HG03342 (cell line): ENCODE results near the gene IQCC.
"Not testable (repeated sequence)": the region's sequence is repeated elsewhere in the genome, so short reads cannot be mapped to it uniquely, and the experiment has no call there.

Experiments used
- ATAC-seq: cut with Tn5 transposase; IDR thresholded peaks from one replicate; pipeline ENCODE4 v1.9.1; 2021; ENCODE audit warnings: mild to moderate bottlenecking, moderate library complexity; ENCODE audit not compliant: unreplicated experiment

Gene IQCC

DNA sequence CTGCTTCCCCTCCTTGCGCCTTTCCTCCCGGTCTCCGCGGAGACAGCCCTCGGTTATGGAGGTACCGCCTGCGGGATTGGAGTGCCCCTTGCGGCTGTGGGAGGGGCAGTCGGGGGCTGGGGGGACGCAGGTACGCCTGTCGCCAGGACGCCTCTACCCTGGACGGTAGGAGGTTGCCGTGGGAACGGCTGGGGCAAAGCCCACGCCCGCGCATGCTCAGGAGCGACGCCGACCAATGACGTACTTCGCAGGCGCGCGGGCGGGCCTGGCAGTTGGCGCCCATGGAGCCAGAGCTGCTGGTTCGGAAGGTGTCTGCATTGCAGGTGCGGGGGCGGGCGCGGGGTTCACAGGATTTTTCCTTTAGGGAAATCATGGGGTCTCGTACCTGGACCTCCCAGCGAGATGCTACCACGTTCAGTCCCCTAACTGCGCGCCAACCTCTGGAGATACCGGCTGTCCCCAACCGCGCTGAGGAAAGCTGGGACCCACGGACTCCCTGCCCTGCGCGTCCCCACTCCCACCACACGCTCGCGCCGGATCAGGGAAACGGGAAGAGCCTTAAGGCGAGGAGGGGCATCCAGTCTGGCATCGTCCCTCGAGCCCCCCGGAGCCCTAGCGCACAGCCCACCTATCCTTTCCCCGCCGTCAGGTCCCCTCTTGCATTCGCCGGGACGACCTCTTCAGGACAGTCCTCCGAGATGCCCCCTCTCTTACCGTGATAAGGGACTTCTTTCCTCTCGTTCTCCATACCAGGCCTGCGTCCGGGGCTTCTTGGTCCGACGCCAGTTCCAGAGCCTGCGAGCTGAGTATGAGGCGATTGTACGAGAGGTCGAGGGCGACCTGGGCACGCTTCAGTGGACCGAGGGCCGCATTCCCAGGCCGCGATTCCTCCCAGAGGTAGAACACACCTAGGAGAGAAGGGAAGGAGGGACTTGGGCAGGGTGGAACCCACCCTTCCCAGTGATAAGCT, at the start of gene IQCC:
IQCC (plus strand) TSS at position 271 of the 970 bp plus-strand sequence; CDS start at position 282, 11 bp downstream.
- peak; percentile 59 for ATAC-seq

DNA sequence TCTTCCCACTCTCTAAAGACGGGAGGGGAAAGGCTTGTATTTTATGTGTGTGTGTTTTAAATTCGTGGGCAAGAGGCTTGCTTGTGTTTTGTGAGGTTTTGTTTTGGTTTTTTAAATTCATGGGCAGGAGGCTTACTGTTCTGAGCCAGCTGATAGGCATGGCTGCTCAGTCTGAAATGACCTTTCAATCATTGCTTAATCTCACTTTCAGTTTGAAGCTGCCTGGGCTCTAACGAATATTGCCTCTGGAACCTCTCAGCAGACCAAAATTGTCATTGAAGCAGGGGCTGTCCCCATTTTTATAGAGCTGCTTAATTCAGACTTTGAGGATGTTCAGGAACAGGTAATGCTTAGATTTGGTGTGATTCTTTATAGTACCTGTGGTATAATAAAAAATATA, 46.3 kb upstream of the IQCC start:
- ATAC-seq: no peak

DNA sequence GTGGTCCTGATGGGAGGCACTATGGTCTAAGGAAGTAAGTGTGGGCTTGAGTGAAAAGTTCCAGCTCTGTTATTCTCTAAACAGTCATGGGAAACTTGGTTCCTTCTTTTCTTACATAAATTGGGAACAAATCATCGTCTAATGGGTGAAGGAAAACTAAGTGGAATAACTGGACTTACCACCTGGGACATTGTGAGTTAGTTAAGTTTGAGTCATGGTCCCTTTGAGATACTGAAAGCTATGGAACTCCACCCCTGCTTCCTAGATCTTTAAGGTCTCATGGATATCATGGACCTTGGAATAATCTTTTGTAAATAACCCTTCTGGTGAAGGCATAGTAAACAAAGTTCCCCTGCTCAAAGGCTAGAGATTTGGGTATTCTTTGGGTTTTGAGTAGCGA, 42.1 kb upstream of the IQCC start:
- ATAC-seq: no peak

DNA sequence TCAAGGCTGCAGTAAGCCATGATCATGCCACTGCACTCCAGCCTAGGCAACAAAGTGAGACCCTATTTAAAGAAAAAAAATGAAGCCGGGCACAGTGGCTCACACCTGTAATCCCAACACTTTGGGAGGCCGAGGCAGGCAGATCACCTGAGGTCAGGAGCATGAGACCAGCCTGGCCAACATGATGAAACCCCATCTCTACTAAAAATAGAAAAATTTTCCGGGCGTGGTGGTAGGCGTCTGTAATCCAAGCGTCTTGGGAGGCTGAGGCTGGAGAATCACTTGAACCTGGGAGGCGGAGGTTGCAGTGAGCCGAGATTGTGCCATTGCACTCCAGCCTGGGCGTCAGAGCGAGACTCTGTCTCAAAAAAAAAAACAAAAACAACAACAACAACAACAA, 39.8 kb upstream of the IQCC start:
- not testable (repeated sequence) for ATAC-seq

DNA sequence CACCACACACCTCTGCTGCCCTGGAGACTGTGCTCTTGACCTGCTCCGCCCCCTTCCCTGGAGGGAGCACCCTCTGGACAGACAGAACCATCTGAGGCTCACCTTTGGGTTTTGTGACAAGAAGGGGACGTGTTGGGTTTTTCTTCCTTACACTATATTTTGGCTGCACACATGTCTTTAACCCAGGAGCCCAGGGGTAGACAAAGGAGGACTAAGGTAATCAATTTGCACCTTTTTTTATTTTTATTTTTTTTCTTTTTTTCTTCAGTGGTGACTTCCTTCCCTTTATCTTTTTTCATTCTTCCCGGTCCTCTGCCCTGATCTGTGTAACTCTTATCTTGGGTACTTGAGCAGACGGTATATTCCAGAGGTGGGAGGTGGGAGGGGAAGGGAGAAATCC, 34.5 kb upstream of the IQCC start:
- no peak for ATAC-seq

DNA sequence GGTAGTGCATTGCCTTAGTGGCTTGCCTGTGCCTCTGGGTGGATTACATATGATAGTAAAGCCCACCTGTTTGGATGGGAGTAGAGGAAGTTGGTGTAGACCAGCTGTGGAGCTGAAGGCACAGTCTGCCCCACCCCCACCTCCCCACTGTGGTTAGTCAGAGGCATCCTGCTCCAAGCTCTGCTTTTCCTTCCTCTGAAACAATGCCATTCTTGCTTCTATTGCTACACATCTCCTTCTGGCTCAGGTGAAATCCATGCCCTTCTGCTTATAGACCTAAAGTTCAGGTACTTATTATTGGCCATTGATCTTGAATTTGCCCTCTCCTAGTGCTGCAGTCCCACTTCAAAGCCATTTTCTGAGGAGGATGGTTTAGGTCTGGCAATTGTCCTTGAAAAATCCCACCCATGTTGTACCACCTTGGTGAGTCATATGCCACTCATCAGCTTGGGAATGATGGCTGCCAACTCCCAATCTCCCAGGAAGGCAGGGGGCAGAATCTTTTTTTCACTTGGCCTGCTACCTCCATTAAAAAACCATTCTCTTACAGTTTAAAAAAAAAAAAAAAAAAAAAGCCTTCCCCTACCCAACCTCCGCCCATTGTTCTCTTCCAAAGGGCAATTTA, 32.7 kb upstream of the IQCC start:
- ATAC-seq: no peak

DNA sequence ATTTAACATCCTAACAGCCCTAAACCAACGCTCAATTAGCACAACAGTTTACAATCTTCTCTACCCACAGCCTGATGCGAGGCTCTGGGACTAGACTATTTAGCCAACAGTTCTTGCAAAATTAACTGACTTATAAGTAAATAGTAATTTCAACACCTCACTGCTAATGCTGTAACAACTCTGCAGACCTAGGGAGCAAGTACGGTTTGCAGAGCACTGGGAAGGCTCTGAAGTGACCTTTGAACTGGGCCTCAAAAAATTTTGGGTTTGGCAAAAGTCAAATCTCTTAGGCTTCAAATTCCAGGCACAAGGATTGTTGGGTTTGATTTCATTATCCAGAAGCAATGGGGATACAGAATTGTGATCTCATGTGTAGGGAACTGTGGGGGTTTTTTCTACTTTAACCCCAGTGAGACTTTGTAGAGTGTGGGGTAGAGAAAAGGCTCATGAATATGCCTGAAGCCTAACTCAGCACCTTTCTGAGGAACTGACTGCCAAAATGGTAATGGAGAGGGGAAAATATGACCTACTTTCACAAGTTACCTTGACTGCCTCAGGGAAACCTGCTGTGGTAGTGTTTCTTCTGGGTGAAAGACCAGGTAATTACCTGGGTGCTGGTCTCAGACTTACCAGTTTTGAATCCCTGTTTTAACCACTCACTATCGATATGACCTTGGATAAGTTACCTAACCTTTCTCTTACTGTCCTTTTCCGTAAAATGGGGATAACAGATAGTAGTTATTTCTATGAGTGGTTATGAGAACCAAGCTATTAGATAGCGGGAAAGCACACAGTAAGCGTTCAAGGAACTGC, 26.9 kb upstream of the IQCC start:
- no peak for ATAC-seq

DNA sequence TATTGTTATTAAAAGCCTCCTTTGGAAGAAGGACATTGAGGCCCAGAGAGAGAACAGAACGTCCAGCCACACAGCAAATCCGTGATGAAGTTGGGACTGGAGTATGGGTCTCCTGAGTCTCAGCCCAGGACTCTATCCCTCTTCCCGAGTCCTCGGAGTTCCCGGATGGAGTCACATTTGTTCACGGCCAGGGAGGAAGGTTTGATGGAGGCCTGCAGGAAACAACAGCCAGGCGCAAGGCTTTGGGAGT, 26.4 kb upstream of the IQCC start:
- ATAC-seq: no peak

DNA sequence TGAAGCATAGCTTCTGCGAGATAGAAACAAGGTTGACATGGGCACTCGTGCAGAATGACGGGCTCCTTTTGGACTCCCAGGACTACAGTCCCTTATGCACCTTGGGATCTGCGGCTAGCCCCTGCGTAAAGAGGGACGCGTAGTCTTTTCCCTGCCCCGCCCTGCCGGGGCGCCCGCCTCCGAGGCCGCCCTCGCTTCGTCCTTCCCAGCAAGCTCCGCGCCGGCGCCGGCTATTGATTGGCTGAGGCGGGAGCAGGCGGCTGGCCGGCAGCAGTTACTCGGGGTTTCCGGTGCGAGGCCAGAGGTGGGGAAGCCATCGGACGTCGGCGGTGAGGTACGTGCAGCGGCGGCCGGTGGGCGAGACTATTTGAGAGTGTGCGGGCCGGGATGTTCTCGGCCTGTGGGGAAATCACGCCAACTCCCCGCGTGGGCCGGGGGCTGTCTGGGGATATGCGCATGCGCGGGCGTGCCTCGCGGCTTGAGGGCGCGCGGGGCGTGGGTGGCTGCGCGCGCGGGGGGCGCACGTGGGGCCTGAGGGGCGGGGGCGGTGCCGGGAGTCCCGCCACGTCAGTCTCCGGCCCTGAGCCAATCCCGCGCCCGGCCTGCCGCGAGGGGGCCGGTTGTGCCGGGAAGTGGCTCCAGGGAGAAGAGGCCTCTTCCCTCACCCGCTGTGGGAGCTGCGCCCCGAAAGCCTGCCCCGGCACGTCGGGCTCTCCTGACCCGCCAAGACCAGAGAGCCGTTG, 25.9 kb upstream of the IQCC start, which contains the start of gene TXLNA:
TXLNA (plus strand) TSS at position 233 of the 743 bp plus-strand sequence. CDS start 671 bp downstream, outside the sequence.
- peak; percentile 80 for ATAC-seq

DNA sequence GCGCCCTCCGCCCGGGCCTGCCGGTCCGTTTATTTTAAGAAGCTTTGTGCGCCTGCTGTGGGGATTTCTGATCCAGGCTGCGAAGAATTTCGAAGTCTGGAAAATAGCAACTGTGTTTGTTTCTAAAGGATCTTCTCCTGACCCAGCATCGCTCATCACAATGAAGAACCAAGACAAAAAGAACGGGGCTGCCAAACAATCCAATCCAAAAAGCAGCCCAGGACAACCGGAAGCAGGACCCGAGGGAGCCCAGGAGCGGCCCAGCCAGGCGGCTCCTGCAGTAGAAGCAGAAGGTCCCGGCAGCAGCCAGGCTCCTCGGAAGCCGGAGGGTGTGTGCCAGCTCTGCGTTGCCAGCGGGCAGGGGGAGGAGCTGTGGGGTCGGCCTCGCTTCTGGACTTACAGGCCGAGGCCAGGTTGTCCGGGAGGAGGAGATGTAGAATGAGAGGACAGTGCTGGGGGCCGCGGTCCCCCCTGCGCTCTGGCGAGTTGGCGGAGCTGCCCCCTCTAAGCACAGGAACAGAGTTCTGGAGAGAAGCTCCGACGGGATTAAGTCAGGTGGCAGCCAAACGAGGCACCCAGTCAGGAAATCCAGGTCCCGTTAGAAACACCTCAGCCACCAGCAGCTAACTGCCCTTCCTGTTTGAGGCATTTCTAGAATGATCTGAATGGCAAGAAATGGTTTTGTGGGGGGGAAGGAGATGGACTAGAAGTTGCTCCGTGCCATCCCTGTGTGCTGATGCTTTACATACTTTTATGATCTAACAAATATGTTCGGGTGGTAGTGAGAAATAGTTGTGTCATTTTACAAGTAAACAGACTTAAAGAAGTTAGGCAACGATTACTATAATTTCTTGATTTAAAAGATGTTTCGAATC, 25.0 kb upstream of the IQCC start:
- no peak for ATAC-seq

DNA sequence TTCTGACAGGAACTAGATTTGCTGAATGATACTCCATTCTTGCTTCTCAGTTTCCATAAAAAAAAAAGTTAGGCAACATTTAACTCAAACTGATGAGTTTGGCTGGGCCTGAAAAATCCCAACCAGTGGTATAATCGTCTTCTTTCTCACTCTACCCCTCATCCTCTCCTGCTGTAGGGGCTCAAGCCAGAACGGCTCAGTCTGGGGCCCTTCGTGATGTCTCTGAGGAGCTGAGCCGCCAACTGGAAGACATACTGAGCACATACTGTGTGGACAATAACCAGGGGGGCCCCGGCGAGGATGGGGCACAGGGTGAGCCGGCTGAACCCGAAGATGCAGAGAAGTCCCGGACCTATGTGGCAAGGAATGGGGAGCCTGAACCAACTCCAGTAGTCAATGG, 24.4 kb upstream of the IQCC start:
- ATAC-seq: no peak

DNA sequence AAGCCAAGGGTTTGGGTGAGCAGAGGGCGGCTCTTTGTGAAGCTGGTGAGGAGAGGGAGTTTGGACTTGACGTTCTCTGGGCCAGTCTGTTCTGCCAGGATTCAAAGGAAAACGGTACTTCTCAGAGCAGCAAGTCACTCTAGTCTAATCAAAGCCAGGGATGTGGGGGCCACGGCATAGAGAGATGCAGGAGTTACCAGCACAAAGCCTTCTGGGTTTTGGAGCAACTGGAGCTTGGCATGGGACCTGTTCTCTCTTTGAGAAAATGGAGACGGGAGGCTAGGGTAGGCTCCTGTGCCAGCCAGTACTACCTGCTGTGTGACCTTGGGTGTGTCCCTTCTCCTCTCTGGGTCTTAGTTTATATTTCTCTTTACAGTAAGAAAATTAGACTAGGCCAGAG, 23.9 kb upstream of the IQCC start:
- ATAC-seq: no peak

DNA sequence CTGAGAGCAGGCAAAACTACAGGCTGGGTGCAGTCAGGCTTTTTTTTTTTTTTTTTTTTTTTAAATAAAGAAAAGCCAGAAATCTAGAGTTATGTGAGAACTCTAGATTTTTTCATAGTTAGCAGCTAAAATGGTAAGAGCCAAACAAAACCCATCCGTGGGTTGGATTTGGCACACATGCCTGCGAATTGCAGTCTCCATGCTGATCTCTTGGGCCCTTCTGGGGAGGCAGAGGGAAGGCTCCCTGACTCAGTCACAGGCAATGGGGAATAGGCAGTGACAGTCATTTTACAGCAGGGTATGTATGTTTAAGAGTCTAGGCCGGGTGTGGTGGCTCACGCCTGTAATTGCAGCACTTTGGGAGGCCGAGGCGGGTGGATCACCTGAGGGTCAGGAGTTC, 23.4 kb upstream of the IQCC start:
- no peak for ATAC-seq

DNA sequence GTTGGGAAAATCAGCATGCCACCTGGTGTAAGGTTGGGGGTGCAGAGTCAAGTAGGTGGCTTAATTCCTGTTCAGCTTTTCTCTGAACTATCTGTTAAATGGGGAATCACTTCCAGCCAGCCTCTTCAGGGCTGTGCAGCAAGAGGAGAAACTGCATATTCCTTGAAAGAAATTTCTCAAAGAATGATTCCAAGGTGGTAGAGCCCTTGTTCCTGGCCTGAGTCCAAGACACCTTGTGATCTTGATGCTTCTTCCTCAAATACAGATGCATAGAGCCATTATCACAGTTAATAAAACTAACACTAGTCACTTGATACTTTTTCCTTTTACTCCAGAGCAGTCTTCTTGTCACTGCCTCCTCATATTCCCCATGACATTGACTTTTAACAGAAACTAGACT, 20.8 kb upstream of the IQCC start:
- no peak for ATAC-seq

DNA sequence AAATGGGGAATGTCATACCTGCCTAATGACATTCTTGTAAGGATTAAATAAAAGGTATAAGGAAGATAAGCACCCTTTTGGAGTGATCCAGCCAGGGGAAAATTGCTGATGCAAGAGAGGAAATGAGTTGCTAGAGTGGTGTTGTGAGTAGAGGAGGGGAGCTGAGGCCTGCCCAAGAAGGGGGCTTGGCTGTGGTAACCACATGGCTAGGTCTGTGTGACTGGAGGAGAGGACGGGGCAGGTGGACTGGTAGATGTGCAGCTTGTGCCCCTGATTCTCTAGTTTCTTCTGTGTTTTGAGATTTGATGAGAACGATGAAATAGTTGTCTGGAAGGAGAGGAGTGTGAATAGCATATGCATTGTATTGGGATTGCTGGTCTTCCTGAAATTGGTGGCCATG, 19.4 kb upstream of the IQCC start:
- ATAC-seq: no peak

DNA sequence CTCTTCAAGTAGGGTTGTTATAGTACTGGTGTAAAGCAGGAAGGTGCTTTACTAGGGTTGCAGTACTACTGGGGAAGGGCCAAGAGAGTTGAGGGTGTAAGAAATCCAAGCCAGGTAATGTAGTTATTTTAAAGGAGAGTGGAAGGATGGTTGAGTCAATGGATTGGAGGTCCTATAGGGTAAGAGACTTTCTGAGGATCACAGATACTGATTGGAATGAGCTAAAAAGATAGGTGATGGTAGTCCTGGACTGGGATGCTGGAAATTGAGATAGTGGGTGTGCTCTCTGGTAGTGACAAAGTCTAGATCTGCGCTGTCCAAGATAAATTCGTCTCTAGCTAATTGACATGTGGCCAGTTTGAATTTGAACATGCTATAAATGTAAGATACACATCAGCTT, 19.0 kb upstream of the IQCC start:
- no peak for ATAC-seq

DNA sequence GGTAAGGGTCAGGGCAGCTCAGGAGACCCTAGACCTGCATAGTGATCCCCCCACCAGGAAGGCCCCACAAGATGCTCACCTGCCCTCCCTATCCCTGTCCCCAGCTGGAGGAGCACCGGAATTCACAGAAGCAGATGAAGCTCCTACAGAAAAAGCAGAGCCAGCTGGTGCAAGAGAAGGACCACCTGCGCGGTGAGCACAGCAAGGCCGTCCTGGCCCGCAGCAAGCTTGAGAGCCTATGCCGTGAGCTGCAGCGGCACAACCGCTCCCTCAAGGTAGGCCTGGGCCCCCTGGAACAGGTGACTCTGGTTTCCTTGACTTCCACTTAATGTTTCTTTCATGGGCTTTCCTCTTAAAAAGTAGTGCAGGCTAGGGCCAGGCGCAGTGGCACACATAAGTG, 17.6 kb upstream of the IQCC start:
- ATAC-seq: no peak

DNA sequence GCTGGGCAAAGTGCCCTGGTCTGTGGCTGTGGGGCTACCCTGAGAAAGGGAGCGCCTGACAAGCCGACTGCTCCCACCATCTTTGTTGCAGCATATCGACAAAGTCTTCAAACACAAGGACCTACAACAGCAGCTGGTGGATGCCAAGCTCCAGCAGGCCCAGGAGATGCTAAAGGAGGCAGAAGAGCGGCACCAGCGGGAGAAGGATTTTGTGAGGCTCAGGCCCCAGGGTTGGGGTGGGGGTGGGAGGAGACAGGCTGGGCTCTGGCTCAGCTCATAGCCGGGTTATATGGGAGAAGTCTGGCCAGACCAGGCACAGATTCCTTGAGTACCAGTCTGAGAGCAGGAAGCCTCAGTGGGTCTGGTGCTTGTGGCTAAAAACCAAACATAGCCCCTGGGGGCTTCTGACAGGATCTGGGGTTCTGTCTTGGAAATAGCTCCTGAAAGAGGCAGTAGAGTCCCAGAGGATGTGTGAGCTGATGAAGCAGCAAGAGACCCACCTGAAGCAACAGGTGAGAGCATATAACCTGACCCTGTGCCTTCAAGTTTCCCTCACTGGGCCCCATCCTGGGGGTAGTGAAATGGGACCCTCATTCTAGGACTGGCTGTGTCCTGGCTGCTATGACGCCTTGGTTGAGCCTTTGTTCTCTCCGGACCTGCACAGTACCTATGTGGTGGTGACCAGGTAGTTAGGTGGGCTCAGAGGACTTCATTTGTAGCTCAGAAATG, 13.1 kb upstream of the IQCC start:
- ATAC-seq: no peak

DNA sequence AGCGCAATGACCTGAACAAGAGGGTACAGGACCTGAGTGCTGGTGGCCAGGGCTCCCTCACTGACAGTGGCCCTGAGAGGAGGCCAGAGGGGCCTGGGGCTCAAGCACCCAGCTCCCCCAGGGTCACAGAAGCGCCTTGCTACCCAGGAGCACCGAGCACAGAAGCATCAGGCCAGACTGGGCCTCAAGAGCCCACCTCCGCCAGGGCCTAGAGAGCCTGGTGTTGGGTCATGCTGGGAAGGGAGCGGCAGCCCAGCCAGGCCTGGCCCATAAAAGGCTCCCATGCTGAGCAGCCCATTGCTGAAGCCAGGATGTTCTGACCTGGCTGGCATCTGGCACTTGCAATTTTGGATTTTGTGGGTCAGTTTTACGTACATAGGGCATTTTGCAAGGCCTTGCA, 10.5 kb upstream of the IQCC start:
- ATAC-seq: no peak
